WI38 (cell line): ENCODE measurements around the gene C20orf141.

Source experiments
- H3K4me3 ChIP-seq: 2 replicates; pipeline ENCODE4 v1.5.1; 2011; ENCODE audit warnings: low read depth, mild to moderate bottlenecking, control low read depth, low read length
- CTCF ChIP-seq: IDR thresholded peaks from 2 replicates; pipeline ENCODE4 v1.5.1; 2012; ENCODE audit warnings: low read depth, mild to moderate bottlenecking, control low read depth, low read length

The C20orf141 gene

GRCh38 chr20:2816583-2817340, 2.0 kb downstream of the C20orf141 start:
- TF ChIP-seq CTCF = no peak
- no peak overlapping the region for H3K4me3 ChIP-seq

- H3K4me3 ChIP-seq = no peak overlapping the region
- no peak for TF ChIP-seq CTCF
Measured at GRCh38 chr20:2817341-2817726, 2.5 kb downstream of the C20orf141 start.

- no peak overlapping the region for H3K4me3 ChIP-seq
- no peak for TF ChIP-seq CTCF
Measured at GRCh38 chr20:2817891-2818595, 3.3 kb downstream of the C20orf141 start.

- no peak overlapping the region for H3K4me3 ChIP-seq
Measured at GRCh38 chr20:2820084-2820895, 5.5 kb downstream of the C20orf141 start.

GRCh38 chr20:2820896-2821869, 6.4 kb downstream of the C20orf141 start:
- TF ChIP-seq CTCF = no peak
- H3K4me3 ChIP-seq = no peak overlapping the region

More at GRCh38 chr20:2820084-2820895, 5.5 kb downstream of the C20orf141 start:
- TF ChIP-seq CTCF = no peak

- no peak for TF ChIP-seq CTCF
- H3K4me3 ChIP-seq = no peak overlapping the region
Measured at GRCh38 chr20:2822073-2822472, 7.3 kb downstream of the C20orf141 start.
